Stimulated activated CD4-positive, alpha-beta T cell treated with anti-CD3 and anti-CD28 coated beads, Interleukin-15, amount 100 ng/mL, for 48 hours (primary cell): ENCODE data around the gene VIPR2.

Source experiments
- DNase-seq, 2 donors: peaks; one replicate each; pipeline ENCODE4 v3.0.0-alpha.2; 2020; ENCODE audit warnings: low read depth in 2 of 2

The VIPR2 gene

DNA sequence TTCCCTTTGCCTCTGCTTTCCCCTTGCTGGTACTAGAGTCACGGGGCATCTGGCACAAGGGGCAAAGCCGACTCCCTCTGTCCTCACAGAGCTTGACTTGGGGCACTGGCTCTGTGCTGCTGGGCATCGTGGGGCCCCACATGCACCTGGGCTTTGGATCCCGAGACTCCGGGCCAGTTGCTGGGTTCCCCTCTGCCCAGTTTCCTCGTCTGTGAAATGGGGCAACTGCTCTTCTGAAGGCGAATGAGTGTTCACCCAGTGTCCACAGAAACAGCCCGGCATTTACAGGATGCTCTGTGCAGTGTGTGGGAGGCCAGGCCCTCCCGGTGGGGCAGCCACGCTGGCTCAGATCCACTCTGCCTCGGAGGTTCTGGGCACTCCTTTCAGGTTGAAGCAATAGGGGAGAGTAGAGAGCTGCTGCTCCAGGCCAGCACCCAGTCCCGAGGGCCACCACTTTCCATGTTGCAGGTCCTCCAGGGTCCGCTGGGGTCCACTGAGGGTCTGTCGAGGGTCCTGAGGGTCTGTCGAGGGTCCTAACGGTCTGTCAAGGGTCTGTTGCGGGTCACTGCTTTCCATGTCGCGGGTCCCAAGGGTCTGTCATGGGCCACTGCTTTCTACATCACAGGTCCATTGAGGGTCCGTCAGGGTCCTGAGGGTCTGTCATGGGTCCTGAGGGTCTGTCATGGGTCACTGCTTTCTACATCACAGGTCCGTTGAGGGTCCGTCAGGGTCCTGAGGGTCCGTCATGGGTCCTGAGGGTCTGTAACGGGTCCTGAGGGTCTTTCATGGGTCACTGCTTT is 103.6 kb downstream of the VIPR2 start:
- no peak for DNase-seq

DNA sequence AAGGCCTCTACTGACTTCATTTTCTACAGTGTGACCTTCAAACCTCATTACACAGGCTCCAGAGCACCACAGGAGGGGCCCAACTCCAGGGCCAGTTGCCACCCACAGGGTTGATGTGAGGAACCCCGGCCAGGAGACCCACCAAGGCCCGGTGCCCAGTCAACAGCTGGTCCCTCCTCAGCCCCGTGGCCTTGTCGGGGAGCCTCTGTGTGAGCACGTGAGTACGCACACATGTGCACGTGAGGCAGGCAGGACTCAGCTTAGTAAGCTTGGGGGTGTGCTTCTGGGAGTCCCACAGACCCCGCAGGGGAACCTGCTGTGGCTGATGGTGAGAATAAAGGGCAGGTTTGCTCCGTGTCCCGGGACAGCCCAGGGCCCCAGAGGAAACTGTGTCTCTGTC is 104.5 kb downstream of the VIPR2 start:
- no peak for DNase-seq

DNA sequence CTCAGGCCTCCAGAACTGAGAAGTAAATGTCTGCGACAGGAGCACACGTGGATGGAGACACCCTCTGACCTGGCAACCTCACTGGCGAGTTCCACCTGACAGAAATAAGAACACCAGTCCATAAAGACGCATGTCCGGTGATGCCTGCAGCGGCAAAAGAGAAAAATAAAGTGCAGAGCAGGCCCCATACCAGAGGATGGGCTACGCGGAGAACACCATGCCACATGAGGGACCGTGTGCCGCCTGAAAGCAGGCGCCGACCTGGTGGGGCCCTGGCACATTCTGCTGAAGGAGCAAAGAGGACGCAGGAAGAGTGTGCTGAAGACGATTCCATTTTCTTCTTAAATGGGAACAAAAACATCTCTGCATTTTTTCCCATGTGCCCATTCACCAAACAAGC is 105.0 kb downstream of the VIPR2 start:
- DNase-seq, result no peak

DNA sequence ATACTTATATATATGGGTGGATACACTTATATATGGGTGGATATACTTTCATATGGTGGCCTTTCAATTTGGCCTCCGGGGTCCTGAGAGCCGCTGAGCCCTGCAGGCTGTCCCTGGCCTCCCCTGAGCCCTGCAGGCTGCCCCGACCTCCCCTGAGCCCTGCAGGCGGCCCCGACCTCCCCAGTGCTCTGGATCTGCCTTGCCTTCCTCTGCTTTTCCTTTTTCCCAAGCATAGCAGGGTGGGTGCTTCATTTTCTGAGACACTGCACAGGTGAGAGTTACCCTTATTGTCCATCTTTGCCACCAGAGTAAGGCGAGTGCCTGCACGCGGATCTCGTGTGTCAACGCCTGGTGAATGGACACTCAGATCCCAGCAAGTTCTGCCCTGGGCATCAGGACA is 106.6 kb downstream of the VIPR2 start:
- no peak for DNase-seq

DNA sequence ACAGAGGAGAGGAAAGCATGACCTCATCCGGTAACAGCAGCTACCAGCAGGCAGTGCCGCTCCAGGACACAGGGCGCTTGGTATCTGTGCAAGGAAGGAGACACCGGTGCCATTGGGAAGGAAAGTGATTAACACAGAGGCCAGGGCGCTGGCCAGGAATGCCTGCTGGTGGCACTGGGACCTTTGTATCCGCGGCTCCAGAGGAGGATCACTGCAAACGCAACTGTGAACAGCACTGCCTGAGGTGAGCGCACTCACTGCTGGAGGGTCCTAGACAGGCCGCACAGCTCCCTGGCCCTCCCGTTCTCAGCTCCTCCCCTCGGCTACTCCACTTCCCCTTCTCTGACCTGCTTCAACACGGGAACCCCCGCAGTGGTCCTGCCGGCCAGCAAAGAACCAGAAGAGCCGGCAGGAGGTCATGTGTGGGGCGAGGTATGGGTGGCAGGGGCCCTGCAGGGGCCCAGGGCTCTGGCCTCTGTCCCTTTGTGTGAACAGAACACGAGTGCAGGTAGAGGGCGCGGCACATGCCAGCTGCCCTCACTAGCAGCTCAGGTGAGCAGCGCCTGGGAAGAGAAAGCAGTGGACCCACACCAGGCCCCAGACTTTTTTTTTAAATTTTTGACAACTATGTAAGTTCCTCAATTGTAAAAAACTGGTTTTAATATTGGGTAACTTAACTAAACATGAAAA is 107.6 kb downstream of the VIPR2 start:
- no peak for DNase-seq

DNA sequence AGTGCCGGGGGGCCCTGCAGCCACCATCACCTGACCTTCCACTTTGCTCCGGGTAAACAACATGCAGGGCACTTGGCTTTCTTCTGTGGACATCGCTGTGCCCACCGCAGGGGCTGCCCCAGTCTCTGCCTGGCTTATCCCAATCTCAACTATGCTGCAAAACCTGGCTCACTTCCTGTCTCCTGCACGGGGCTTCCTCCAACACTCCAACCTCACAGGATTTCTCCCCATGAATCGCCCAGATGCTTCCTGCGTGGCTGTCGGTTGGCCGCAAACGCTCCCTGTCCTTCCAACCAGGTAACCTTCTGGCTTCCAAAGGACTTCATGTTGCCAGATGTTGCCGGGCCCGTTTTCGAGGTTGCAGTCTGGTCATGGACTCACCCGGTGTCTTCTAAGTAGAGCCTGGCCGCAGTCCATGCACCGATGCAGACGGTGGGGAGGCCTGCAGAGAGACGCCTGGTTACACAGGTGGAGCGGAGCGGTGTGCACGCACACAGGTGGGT is 109.0 kb downstream of the VIPR2 start:
- DNase-seq, result no peak

DNA sequence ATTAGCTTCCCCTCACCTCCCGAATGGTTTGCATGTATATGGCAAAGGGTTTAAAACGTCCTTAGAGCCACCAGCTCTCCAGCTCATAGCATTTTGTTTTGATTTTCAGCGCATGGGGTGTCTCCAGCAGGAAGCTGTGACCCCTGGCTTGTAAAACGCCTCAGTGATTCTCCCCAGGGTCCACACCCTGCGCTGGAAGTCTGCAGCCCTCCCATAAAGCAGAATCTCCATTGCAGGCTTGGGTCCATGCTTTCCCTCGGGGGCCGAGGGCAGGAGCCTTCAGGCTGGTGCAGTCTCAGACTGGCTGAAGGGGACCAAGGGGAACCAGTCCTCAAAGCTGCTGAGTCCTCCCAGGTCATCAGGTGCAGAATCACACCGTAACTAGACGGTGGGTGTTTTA is 109.7 kb downstream of the VIPR2 start:
- DNase-seq, result no peak

DNA sequence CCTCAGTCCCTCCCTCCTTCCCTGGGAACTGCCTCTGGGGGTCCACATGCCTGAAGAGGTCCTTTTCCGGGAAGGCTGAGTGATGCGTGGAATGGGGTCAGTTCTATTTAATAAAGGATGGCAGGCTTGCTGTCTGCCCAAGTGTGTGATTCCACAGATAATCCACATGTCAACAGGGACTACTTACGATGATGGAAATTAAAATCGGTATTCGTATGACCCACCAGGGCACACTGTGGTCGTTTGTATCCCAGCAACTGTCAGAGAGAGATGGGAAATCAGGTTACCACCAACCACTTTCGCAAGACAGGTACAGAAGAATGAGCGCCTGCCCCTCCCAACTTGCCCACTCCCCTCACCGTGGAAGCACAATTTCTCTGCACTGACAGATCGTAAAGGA is 110.3 kb downstream of the VIPR2 start:
- DNase-seq, result no peak

DNA sequence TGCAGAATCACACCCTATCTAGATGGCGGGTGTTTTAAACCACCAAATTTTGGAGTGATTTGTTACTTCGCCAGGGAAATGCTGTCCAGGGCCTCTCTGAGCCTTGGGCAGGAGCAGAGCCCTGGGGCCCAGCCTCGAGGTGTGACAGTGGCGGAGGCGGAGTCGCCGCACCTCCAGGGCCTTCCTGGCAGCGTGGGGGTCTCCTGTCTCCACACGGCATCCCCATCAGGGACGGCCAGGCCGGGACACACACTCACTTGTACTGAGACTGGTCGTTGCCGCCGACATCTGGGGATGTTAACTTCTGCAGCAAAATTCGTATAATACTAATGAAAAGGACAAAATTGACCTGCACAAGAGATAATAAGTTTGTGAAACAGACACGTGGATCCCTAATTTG is 110.7 kb downstream of the VIPR2 start:
- no peak for DNase-seq

DNA sequence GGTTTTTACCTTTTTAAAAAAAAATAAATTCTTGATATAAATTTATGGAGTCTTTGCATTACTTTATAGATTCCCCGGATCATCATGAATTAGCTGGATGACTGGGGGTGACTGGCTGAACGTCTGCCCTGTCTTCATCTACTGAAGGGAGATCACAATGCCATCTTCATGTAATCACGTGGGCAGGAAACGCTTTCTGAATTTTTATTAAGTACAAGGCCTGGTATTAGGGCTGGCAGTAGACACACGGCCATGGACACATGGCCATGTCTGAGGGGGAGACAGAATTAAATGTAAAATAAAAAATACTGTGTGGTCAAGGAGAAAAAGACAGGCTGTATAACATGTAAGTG is 111.2 kb downstream of the VIPR2 start:
- no peak for DNase-seq

DNA sequence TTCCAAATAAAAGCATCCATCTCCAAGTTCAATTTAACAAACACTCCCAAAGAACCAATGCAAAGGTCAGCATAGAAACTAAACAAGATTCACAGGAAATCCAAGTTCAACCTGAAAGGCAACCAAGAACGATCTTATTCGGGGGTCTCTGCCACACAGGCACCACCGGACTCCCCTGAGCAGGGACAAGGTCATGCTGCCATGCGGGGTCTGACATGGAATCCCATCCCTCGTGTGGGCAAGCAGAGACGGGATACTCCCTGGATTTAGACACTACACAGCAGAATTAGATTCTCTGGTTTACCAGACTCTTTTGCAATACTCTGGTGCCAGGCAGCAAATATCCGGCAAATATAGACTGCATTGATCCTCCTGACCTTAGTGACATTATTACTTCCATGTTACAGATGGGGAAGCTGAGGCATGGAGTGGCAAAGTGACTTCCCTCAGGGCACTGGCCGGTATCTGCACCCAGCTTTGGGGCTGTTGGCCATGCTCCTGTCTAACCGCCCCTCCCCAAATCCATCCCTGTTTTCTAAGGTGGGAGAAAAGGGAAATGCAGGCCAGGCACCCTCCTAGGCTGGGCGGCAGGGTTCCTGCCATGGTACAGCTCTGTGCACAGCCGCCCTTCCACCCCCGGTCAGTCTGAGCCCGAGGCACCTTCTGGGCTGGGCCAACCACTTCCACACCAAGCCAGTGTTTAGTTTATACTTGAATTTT is 111.8 kb downstream of the VIPR2 start:
- no peak for DNase-seq

DNA sequence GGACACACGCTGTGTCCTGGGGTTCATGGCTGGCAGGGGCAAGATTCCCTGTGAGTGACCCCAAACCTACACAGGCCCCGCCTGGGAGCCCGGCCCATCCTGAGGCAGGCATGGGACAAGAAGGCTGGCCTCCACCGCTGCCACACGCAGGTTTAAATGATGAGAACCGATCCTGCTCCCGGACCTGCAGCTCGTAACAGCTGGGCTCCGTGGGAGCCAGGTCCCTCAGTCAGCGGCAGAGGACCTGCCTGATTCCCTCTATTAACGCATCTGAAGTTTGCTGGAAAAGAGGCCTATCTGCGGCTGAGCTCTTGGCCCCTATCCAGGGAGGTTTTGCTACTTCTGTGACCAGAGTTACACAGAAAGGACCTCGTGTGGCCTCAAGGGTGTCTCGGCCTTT is 112.3 kb downstream of the VIPR2 start:
- no peak for DNase-seq

DNA sequence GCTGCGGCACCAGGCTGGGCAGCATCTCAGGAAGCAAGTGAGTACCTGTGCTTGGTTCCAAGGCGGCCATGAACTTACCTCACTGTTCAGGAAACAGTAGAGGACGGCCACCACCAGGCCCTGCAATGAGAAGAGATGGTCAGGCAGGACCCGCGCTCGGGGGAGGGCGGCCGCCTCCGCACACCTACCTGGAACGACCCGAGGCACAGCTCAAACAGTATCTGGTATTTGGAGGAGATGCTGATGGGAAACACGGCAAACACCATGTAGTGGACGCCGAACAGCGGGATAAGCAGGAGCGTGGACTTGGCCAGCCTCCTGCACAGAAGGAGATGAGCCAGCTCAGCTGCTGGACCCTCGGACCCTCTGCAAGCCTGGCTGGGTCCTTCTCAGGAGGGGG is 112.9 kb downstream of the VIPR2 start:
- DNase-seq, result no peak

DNA sequence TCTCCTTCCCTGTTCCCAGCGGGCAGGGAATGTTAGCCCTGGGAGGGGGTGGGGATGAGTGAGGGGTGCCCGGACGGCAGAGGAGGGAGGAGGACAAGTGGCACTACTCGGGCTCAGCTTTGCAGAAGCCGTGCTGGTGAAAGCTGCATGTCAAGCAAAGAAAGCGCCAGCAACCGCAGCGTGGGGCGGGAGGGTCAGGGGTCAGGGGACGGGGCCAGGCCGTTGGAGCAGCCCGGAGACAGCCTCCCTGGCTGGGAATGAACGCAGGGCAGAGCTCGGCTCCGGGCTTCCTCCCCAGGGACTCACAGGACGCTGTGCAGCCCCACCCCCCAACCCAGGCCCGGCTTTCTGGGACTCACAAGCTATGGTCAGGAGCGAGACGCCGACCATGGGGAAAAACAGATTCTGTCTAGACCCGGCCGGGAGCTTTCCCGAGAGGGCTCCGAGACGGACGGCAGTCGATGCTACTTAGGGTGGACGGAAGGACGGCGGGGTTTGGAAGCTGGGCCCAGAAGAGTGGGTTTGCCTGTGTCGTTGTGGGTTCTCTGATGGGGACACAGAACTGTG is 113.4 kb downstream of the VIPR2 start:
- DNase-seq, result no peak

DNA sequence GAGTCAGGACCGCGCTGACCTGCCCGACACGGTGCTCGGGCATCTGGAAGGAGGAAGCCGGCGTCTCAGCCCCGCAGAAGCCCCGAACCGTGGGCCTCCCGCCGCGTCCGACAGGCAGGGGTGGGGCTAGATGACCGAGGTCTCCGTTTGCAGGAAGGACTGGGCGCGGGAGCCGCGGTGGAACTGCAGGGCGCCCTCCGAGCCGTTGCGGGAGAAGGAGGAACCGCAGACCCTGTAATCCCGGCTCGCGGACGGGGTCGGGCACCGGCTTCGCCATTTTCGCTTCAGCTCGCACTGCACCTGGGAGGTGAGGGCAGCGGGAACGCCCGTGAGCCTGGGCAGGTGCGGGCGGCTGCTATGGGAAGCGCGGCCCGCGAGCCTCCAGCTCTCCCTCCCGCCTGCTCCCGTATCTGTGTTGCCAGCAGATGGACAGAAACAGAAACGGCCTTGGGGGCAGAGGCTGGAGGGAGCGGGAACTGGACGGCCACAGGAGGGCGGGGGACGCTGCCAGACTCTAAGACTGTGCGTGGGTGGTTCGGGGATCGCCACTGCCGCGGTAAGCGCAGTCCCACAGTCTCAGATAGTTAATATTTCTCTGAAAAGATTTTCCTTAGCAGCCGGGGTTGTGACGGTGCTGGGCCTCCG is 114.1 kb downstream of the VIPR2 start:
- DNase-seq, result no peak

DNA sequence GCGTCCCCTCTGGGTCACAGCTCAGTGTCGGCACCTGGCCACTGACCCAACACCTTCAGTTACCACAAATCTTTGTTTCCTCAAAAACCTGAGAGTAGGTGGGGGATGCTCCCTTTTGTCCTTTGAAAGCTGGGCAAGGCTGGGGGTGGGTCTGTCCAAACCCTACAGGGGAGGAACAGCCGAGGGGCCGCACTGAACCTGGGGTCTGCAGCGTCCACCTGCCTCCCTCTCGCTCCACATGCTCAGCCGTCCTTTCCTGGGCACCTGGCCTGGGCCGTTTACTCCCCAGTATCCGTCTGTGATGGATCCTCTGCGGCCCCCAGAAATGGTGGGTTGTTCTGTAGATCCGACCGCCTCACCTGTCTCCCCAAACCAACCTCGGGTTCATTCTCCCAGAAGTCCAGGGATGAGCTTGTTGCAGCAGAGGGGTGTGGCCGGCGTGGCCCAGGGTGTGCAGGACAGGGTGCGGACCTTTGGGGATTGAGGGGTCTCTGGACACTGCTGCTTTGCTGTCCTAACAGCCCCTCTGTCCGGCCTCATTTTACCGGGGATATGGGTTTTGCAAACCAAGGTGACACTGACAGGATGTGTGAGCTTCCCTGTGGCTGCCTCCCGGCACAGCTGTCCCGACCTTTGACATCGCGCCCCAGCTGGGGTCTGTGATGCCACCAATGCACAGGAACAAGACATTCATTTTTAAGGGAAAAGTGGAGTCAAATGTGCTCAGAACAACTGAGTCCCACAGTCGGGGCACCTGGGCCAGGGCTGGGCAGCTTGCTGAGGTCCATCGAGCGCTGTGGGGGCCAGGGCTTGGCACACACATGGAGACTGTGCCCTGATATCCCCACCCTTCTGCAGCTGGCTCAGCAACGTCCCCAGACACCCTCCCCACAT is 115.9 kb downstream of the VIPR2 start:
- DNase-seq, result no peak

DNA sequence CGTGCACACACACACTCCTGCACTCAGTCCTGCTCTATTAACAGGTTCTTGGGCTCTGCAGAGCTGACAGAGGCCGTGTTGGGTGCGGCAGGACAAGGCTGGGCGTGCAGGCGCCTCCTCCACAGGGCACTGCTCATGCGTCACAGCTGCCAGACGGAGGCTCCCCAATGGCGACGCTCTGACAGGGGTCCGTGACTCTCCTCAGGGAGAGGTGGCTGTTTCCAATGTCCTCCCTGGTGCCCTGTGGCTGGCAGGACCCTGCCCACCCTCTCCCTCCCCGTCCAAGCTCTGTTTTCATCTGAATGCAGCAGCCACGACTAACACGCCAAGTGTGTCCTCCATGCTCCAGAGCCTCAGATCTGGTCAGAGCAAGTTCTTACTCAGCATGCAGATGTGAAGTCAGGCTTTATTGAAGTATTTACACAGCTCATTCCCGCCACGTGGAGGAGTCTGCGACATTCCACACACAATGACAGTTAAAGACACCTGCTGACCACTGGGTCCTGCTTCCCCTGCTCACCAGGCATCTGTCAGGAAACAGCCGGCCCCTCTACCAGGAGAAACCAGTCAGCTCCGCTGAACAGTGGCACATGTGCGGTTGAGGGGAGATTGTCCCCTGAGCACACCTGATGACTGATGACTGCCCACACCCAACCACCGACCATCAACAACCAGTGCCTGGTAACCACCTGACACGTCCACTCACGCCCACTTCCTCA is 116.7 kb downstream of the VIPR2 start:
- no peak for DNase-seq

DNA sequence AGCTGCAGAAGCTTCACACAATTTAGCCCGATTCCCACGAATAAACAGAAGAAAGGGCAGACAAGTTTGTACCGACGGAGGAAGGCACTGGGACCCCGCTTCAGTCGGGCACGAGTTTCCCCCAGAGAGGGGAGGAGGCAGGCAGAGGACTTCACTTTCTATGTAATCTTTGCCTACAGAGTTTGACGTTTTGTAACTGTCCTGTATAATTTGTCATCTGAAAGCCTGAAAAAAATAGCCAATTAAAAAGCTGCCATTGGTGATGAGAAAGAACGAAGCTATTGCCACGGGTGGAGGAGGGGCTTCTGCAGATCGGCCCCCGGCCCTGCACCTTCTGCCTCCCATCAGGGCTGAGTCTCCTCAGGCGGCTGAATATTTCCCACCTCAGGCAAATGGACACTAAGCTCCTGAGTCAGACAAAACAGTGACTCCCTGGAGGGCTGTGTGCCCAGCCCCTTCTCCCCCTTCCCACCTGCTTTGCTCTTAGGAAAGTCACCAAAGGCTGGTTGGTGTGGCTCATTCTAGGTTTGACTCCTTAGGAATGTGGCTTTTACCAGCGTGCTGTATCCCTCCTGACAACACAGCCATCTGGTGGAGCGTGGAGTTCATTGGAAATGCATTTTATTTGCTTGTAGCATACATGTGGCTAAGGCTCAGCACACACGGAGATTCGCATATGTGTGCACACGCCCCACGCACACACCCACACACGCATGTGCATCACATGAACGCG is 117.4 kb downstream of the VIPR2 start:
- DNase-seq, result no peak

DNA sequence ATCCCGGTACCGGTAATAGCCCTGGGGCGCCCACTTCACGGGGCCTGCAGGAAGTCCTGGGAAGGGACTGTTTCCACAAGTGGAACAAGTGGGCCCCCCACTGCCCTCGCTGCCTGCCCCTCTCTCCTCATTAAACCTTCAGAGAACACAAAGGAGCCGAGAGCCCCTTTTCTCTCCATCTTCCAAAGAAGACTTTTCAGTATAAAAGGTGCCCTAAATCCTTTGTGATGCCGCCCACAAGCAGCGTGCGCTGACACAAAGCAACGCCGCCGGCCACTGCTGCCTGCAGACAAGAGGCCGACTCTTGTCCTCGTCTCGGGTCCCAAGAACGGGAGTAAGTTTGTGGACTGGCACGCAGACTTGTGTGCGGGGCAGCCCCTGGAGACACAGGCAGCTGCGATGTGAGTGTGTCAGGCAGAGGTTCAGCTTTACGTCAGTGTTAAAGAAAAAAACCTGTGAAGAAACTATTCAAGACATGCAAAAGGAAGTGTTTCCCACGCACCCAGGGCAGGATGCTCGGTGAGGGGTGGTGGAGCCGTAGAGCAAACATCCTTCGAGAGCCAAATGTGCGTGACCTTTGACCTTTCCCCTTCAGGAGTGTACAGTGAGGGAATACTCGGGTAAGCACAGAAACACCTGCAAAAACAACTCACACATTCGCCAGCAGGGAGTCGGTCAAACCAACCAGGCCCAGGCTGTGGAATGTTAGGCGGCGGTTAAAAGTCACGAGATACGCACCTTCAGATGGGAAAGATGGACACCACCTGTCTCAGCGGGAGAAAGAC is 118.2 kb downstream of the VIPR2 start:
- DNase-seq, result peak in 1 of 2 donors; percentile 9
